Tibial artery (tissue), 4 donors: ENCODE results near the gene GFOD1.

Source experiments
- DNase-seq, 2 donors: peaks; one replicate each; pipeline ENCODE4 v3.0.0-alpha.2; 2019
- H3K27ac ChIP-seq, 2 donors: fragments of 200-600 bp; sonication (generic) in 1 of 2; 1 replicate in 1 of 2; 2 replicates in 1 of 2; pipeline ENCODE4 v1.5.1; 2018 to 2019; ENCODE audit warnings: mild to moderate bottlenecking in 1 of 2
- H3K27me3 ChIP-seq, 2 donors: fragments of 200-600 bp; sonication (generic) in 1 of 2; one replicate each; pipeline versions ENCODE4 v1.5.1 to v1.6.0; 2016 to 2019
- H3K36me3 ChIP-seq, 3 donors: fragments of 200-600 bp; sonication (generic) in 2 of 3; one replicate each; pipeline ENCODE4 v1.5.1; 2016 to 2019; ENCODE audit warnings: mild to moderate bottlenecking in 2 of 3
- H3K4me1 ChIP-seq, 4 donors: fragments of 200-600 bp; sonication (generic) in 2 of 4; 1 replicate in 3 of 4; 2 replicates in 1 of 4; pipeline ENCODE4 v1.5.1; 2016 to 2019
- H3K4me3 ChIP-seq, 2 donors: fragments of 200-600 bp; sonication (generic) in 1 of 2; 1 replicate in 1 of 2; 2 replicates in 1 of 2; pipeline ENCODE4 v1.5.1; 2018 to 2019; ENCODE audit warnings: mild to moderate bottlenecking in 2 of 2
- H3K9me3 ChIP-seq, 3 donors: fragments of 200-600 bp; sonication (generic) in 1 of 3; one replicate each; pipeline ENCODE4 v1.5.1; 2016 to 2019
- intact Hi-C: fragments of 100-400 bp; cut with DNase I; formaldehyde crosslinking; loops from one replicate; pipeline ENCODE4 v1.15.0; 2023; ENCODE audit warnings: low total_unique reads
- TF ChIP-seq, protein P1 (sequence below), 2 experiments: fragments of 200-600 bp in 1 of 2; fragments of 450-650 bp in 1 of 2; IDR thresholded peaks; one replicate each; pipeline ENCODE4 v1.5.1; 2017 to 2019; ENCODE audit warnings: antibody characterized with exemption in 2 of 2, mild to moderate bottlenecking in 1 of 2, moderate library complexity in 1 of 2

The GFOD1 gene

DNA sequence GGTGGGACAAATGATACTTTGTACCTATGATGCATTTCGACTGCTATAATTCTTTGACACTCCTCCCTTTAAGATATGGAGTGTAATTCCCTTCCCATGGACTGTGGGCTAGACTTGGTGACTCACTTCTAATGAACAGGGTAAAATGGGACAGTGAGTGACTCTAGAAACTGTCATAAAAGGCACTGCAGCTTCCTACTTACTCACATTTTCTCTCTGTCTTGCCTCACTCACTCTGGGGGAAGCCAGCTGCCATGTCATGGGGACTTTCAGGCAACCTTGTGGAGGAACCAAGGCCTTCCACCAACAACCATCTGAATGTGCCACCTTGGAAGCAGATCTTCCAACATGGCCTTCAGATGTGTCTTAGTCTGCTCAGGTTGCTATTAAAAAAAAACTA lies 12.9 kb upstream of the GFOD1 start:
- H3K27me3 ChIP-seq: no peaks in the 10 kb centered on the region
- DNase-seq: no peak
- intact Hi-C loops: no loop called here
- no peak overlapping the region for H3K4me3 ChIP-seq
- H3K36me3 ChIP-seq: no peaks in the 10 kb centered on the region
- TF ChIP-seq, protein P1, sequence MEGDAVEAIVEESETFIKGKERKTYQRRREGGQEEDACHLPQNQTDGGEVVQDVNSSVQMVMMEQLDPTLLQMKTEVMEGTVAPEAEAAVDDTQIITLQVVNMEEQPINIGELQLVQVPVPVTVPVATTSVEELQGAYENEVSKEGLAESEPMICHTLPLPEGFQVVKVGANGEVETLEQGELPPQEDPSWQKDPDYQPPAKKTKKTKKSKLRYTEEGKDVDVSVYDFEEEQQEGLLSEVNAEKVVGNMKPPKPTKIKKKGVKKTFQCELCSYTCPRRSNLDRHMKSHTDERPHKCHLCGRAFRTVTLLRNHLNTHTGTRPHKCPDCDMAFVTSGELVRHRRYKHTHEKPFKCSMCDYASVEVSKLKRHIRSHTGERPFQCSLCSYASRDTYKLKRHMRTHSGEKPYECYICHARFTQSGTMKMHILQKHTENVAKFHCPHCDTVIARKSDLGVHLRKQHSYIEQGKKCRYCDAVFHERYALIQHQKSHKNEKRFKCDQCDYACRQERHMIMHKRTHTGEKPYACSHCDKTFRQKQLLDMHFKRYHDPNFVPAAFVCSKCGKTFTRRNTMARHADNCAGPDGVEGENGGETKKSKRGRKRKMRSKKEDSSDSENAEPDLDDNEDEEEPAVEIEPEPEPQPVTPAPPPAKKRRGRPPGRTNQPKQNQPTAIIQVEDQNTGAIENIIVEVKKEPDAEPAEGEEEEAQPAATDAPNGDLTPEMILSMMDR (IDR thresholded peaks at IDR 0.05): no peak
- H3K9me3 ChIP-seq: no peaks in the 10 kb centered on the region
- H3K27ac ChIP-seq: no peak overlapping the region
- peaks cover 0 to 5% (median 0%) of the 10 kb centered on the region in 4 donors for H3K4me1 ChIP-seq

DNA sequence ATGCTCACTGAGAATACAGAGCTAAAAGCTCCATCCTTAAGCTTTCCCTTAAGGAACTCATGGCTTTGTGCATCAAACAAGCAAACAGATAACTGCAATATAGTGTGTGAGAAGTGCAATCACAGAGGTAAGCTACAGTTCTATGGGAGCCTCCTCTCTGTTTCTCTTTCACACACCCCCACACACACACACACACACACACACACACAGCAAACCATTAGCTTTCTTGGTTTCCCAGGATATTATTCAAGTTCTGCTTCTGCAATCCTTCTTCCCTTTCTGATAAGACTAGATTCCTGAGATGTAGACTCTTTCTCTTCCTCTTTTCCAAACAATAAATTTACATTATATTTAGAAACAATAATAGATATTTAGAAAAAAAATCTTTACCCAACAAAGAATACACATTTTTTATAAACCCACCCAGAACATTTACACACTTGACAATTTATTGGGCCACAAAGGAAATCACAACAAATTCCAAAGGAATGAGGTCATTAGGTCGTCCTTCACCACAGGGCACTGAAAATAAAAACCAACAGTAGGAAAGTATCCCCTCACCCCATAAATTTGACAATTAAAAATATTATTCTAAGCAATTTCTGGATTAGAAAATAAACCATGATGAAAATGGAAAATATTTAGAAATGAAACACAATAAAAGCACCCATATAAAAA lies 9.3 kb upstream of the GFOD1 start:
- Histone ChIP-seq H3K9me3 (no peaks in the 10 kb centered on the region), H3K4me1 (peaks cover 0 to 5% (median 0%) of the 10 kb centered on the region in 4 donors), H3K4me3 (no peak overlapping the region), H3K27ac (no peak overlapping the region), H3K27me3 (no peaks in the 10 kb centered on the region), H3K36me3 (no peaks in the 10 kb centered on the region)
- TF ChIP-seq, protein P1 (IDR thresholded peaks at IDR 0.05): no peak
- intact Hi-C loops: no loop called here
- no peak for DNase-seq

DNA sequence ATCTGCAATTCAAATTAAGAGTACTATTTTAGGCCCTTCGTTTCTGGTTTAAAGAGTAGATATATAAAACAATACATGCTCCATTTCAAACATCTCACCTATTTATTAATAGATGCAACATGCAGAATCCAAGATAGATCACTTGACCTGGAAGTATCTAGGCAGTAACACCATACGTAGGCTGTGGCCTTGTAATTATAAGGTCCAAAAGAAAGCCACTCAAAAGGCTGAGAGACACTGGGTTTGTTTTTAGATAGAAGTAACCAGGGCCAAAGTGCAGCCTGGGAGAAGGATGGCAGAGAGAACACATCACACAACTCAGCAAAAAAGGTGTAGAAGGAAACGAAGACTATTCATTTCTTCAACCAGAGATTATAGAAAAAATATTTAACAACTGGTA lies 8.4 kb upstream of the GFOD1 start:
- Histone ChIP-seq H3K4me3 (no peak overlapping the region), H3K27ac (no peak overlapping the region), H3K4me1 (peaks cover 0 to 5% (median 0%) of the 10 kb centered on the region in 4 donors), H3K9me3 (no peaks in the 10 kb centered on the region), H3K27me3 (no peaks in the 10 kb centered on the region), H3K36me3 (no peaks in the 10 kb centered on the region)
- intact Hi-C loops: no loop called here
- TF ChIP-seq, protein P1 (IDR thresholded peaks at IDR 0.05): no peak
- no peak for DNase-seq

DNA sequence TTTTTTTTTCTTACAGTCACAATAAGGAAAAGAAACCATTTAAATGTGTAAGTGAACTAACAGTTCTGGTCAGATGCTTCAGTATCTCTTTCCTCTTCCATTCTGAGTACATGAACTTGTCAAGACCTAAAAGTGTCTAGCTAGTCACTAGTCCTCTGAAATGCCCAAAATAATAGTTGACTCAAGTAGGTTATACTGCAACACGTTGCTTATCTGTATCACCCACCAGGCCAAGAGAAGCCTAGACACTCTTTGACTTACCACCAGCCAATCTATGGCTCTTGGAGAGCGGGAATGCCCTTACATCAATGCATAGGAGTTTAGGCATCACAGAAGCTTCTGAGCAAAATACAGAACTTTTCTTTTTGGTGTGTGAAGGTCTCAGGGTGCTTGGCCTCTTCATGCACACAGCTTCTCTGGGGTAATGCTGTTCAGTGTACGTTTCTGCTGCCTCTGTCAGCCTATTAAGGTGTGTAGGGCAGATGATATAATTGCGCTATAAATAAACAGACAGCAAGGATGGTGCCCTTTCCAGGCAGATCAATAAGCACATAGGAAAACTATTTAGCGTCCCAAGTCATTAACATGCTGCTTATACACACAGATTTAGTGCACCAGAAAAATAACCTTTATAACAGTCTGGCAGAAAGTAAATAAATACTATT lies 7.8 kb upstream of the GFOD1 start:
- H3K27ac ChIP-seq: no peak overlapping the region
- H3K36me3 ChIP-seq: no peaks in the 10 kb centered on the region
- no peaks in the 10 kb centered on the region for H3K9me3 ChIP-seq
- H3K27me3 ChIP-seq: no peaks in the 10 kb centered on the region
- peaks cover 0 to 5% (median 0%) of the 10 kb centered on the region in 4 donors for H3K4me1 ChIP-seq
- TF ChIP-seq, protein P1 (IDR thresholded peaks at IDR 0.05): no peak
- intact Hi-C loops: no loop called here
- DNase-seq: no peak
- H3K4me3 ChIP-seq: no peak overlapping the region

DNA sequence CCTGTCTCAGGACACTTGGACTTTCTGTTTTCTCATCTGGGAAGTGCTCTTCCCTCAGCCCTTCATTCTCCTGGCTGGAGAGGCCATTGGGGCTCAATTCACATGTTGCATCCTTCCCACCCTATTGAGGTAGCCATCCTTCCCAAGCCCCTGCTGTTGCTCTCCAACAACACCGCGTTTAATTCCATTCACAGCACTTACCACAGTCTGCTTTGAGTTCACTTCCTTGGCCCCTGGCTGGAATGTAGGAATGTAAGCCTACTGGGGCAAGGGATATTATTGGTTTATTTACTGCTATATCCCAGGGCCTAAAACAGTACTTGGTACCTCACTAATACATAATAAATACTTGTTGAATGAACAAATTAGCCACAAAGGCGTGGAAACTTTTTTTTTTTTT lies 6.7 kb upstream of the GFOD1 start:
- Histone ChIP-seq H3K4me1 (peaks cover 0 to 5% (median 0%) of the 10 kb centered on the region in 4 donors), H3K27ac (no peak overlapping the region), H3K9me3 (no peaks in the 10 kb centered on the region), H3K27me3 (no peaks in the 10 kb centered on the region), H3K36me3 (no peaks in the 10 kb centered on the region), H3K4me3 (no peak overlapping the region)
- TF ChIP-seq, protein P1 (IDR thresholded peaks at IDR 0.05): no peak
- intact Hi-C loops: loop anchor here (5.0 kb wide), 1 partner anchor 1192 kb away; no protein-coding TSS in a partner anchor
- no peak for DNase-seq
